AG04450 (cell line): ENCODE results near the gene PDZRN3. TPM values are rescaled to one million over a fixed set of nuclear protein-coding genes. Genes with fewer than 3 reads are reported as not detected.

Experiments used
- CTCF ChIA-PET: fragments of 300-600, 350-600 bp; formaldehyde crosslinking; extraction: SDS; loops from one replicate; lab custom pipeline; 2022; ENCODE audit warnings: antibody characterized with exemption, inconsistent platforms; lab: Charles Lee
- POLR2A ChIA-PET: fragments of 350-600 bp; formaldehyde crosslinking; extraction: SDS; loops from one replicate; lab custom pipeline; 2021; ENCODE audit warnings: antibody characterized with exemption, inconsistent platforms; lab: Yijun Ruan, JAX
- DNase-seq: peaks from one replicate; pipeline ENCODE4 v3.0.0-alpha.2; 2011; ENCODE audit warnings: low read depth, low spot score
- H3K27ac ChIP-seq: one replicate; pipeline ENCODE4 v1.5.1; 2012; ENCODE audit warnings: low read depth, low read length, control low read depth
- H3K27me3 ChIP-seq: one replicate; pipeline ENCODE4 v1.6.0; 2012; ENCODE audit warnings: low read length; ENCODE audit not compliant: control insufficient read depth, insufficient read depth
- H3K4me3 ChIP-seq: 2 replicates; pipeline ENCODE4 v1.5.1; 2011; ENCODE audit warnings: mild to moderate bottlenecking, low read depth, low read length, control low read depth
- H3K9me3 ChIP-seq: 2 replicates; pipeline ENCODE4 v1.5.1; 2012; ENCODE audit warnings: low read length; ENCODE audit not compliant: control insufficient read depth, insufficient read depth
- CTCF ChIP-seq: IDR thresholded peaks from 2 replicates; pipeline ENCODE4 v1.5.1; 2011; ENCODE audit warnings: low read depth, low read length, control low read depth, inconsistent platforms
- polyA plus RNA-seq: library from polyadenylated mRNA; depleted of rRNA; stranded (reverse); fragments of >200 nt; gene quantifications from 2 replicates; pipeline ENCODE4 v1.2.3, GENCODE V29; 2011

Gene PDZRN3
- polyA plus RNA-seq, 1 experiment, result 14.7 TPM

- H3K4me3 ChIP-seq, result no peak overlapping the region
- H3K27ac ChIP-seq, result no peak overlapping the region
- TF ChIP-seq CTCF, result no peak
- ChIA-PET POLR2A (no interaction called here), CTCF (no interaction called here)
- DNase-seq, result no peak
- no peaks in the 10 kb centered on the region for H3K27me3 ChIP-seq
- no peaks in the 10 kb centered on the region; the same call in 1 of the 2 replicates for H3K9me3 ChIP-seq
Observed at GRCh38 chr3:73555076-73555475, 69.7 kb downstream of the PDZRN3 start.

GRCh38 chr3:73552700-73553099 is 72.0 kb downstream of the PDZRN3 start:
- no peaks in the 10 kb centered on the region for H3K27me3 ChIP-seq
- H3K4me3 ChIP-seq, result no peak overlapping the region
- DNase-seq, result peak; percentile 49
- no peak overlapping the region for H3K27ac ChIP-seq
- CTCF ChIA-PET, result no interaction called here
- POLR2A ChIA-PET, result no interaction called here
- TF ChIP-seq CTCF, result no peak
- no peaks in the 10 kb centered on the region; the same call in 1 of the 2 replicates for H3K9me3 ChIP-seq

- DNase-seq, result no peak
- H3K27me3 ChIP-seq, result no peaks in the 10 kb centered on the region
- no peak overlapping the region for H3K27ac ChIP-seq
- ChIA-PET POLR2A (no interaction called here), CTCF (no interaction called here)
- no peak for TF ChIP-seq CTCF
- H3K4me3 ChIP-seq, result no peak overlapping the region
- no peaks in the 10 kb centered on the region; the same call in 1 of the 2 replicates for H3K9me3 ChIP-seq
Observed at GRCh38 chr3:73550032-73550431, 74.7 kb downstream of the PDZRN3 start.

DNA sequence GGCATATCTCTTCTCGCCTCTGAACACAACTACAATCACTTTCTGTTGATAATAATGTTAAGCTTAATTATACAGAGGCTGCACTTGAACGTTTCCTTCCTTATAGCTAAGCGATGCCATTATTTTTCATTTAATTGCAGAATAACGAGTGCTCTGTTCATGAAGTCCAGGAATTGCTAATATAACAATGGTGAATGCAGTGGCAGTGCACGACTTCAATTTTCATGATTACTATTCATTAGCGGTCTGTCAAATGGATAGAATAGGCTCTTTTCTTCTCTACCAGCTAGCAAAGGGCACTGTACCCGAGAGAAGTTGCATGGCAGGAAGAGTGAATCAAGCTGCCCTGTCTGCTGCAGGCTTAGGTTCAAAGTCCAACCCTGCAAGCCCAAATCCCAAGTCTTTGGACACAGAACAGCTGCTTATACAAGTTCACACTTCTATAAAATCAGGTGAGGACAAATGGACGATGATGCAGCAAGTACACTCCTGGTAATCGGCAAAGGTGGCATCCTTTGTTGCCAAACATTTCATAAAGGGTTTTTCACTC is 75.6 kb downstream of the PDZRN3 start:
- Histone ChIP-seq H3K4me3 (no peak overlapping the region), H3K27ac (no peak overlapping the region), H3K27me3 (no peaks in the 10 kb centered on the region), H3K9me3 (no peaks in the 10 kb centered on the region; the same call in 1 of the 2 replicates)
- POLR2A ChIA-PET, result no interaction called here
- TF ChIP-seq CTCF, result no peak
- CTCF ChIA-PET, result interaction anchor here (1.1 to 2.5 kb wide), 3 partner anchors 41 to 298 kb away, joined by 3 to 23 read pairs (median 5); no protein-coding TSS in a partner anchor
- DNase-seq, result no peak

DNA sequence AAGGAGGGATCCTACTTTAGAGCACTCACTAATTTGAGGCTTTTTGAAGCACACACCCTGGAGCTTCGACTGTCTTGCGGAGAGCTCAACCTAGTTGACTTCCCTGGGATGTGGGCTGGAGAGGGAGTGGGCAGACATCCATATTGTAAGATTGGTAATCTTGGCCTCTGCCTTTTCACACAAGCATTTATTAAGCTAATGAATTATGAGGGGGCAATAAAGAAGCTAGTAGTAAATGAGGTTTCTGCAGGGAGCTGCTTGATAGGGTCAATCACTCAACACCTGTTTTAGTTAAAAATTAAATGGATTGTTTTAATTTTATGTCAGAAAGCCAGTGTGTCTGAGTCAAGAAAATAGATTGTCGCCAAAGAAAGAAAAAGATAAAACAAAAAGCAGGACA is 76.3 kb downstream of the PDZRN3 start:
- CTCF ChIA-PET, result interaction anchor here (0.9 to 2.5 kb wide), 7 partner anchors 8 to 299 kb away, joined by 3 to 23 read pairs (median 5); no protein-coding TSS in a partner anchor
- H3K27me3 ChIP-seq, result no peaks in the 10 kb centered on the region
- no peak for DNase-seq
- POLR2A ChIA-PET, result interaction anchor here (1.0 to 2.9 kb wide), 7 partner anchors 9 to 76 kb away, joined by 3 to 19 read pairs (median 8); partner anchors contain the start of gene PDZRN3
- no peak for TF ChIP-seq CTCF
- no peak overlapping the region for H3K4me3 ChIP-seq
- H3K9me3 ChIP-seq, result no peaks in the 10 kb centered on the region; the same call in 1 of the 2 replicates
- H3K27ac ChIP-seq, result peak overlapping the region; percentile 99
